ENCODE measurements around the gene GREB1L. TPM values are rescaled to one million over a fixed set of nuclear protein-coding genes. Genes with fewer than 3 reads are reported as not detected.

GREB1L gene
- polyA plus RNA-seq, 1 experiment: 0.01 TPM

GRCh38 chr18:21444465-21445212, 202.6 kb downstream of the GREB1L start:
- peaks cover 2% of the 10 kb centered on the region for H3K27me3 ChIP-seq (ENCODE audit: control insufficient read depth, insufficient read depth, low read length)
- ChIA-PET POLR2A (no interaction called here), CTCF (interaction anchor here (0.6 to 8.1 kb wide), 9 partner anchors 9 to 387 kb away, joined by 3 to 177 read pairs (median 3); no protein-coding TSS in a partner anchor)

GRCh38 chr18:21448299-21448698, 206.3 kb downstream of the GREB1L start:
- ChIA-PET POLR2A (no interaction called here), CTCF (interaction anchor here (8.1 kb wide), 1 partner anchor 254 kb away, joined by 177 read pairs; no protein-coding TSS in a partner anchor)
- no peak overlapping the region for H3K27ac ChIP-seq (ENCODE audit: low read depth, low read length)

More at GRCh38 chr18:21444465-21445212, 202.6 kb downstream of the GREB1L start:
- Histone ChIP-seq H3K9me3 (ENCODE audit: control insufficient read depth, insufficient read depth, low read length) (no peaks in the 10 kb centered on the region), H3K27ac (ENCODE audit: low read depth, low read length) (no peak overlapping the region), H3K4me3 (ENCODE audit: low read depth, low read length) (no peak overlapping the region)
- DNase-seq (ENCODE audit: low read depth, low spot score): peak; percentile 2
- peak; percentile 81 for TF ChIP-seq CTCF (IDR thresholded peaks at IDR 0.05; ENCODE audit: low read depth, low read length)

GRCh38 chr18:21449367-21450290, 207.6 kb downstream of the GREB1L start:
- POLR2A ChIA-PET: no interaction called here

More at GRCh38 chr18:21448299-21448698, 206.3 kb downstream of the GREB1L start:
- Histone ChIP-seq H3K9me3 (ENCODE audit: control insufficient read depth, insufficient read depth, low read length) (no peaks in the 10 kb centered on the region), H3K4me3 (ENCODE audit: low read depth, low read length) (no peak overlapping the region), H3K27me3 (ENCODE audit: control insufficient read depth, insufficient read depth, low read length) (peaks cover 5% of the 10 kb centered on the region)
- no peak for TF ChIP-seq CTCF (IDR thresholded peaks at IDR 0.05; ENCODE audit: low read depth, low read length)
- DNase-seq (ENCODE audit: low read depth, low spot score): no peak

GRCh38 chr18:21450503-21450902, 208.5 kb downstream of the GREB1L start:
- Histone ChIP-seq H3K27me3 (ENCODE audit: control insufficient read depth, insufficient read depth, low read length) (peaks cover 12% of the 10 kb centered on the region), H3K4me3 (ENCODE audit: low read depth, low read length) (no peak overlapping the region), H3K27ac (ENCODE audit: low read depth, low read length) (no peak overlapping the region), H3K9me3 (ENCODE audit: control insufficient read depth, insufficient read depth, low read length) (no peaks in the 10 kb centered on the region)
- ChIA-PET CTCF (interaction anchor here (2.4 kb wide), 1 partner anchor 256 kb away, joined by 14 read pairs; no protein-coding TSS in a partner anchor), POLR2A (no interaction called here)
- DNase-seq (ENCODE audit: low read depth, low spot score): no peak
- TF ChIP-seq CTCF (IDR thresholded peaks at IDR 0.05; ENCODE audit: low read depth, low read length): no peak

More at GRCh38 chr18:21449367-21450290, 207.6 kb downstream of the GREB1L start:
- DNase-seq (ENCODE audit: low read depth, low spot score): no peak
- no peak overlapping the region for H3K4me3 ChIP-seq (ENCODE audit: low read depth, low read length)
- TF ChIP-seq CTCF (IDR thresholded peaks at IDR 0.05; ENCODE audit: low read depth, low read length): no peak
- no peaks in the 10 kb centered on the region for H3K9me3 ChIP-seq (ENCODE audit: control insufficient read depth, insufficient read depth, low read length)
- peaks cover 10% of the 10 kb centered on the region for H3K27me3 ChIP-seq (ENCODE audit: control insufficient read depth, insufficient read depth, low read length)
- CTCF ChIA-PET: interaction anchor here (0.6 to 2.4 kb wide), 2 partner anchors 42 to 255 kb away, joined by 5 to 14 read pairs; no protein-coding TSS in a partner anchor
- H3K27ac ChIP-seq (ENCODE audit: low read depth, low read length): no peak overlapping the region

All from AG04450 (cell line).